GM18951 (cell line): ENCODE measurements around the gene C2orf92.

Experiments used
- POLR2A ChIP-seq: IDR thresholded peaks from 4 replicates; pipeline ENCODE4 v1.6.1; 2011; ENCODE audit warnings: mild to moderate bottlenecking; ENCODE audit not compliant: insufficient read length, insufficient read depth; ENCODE audit errors: extremely low read depth
- in situ Hi-C: fragments of 300-500 bp; cut with MboI; formaldehyde crosslinking; loops from one replicate; pipeline ENCODE4 v1.12.0; 2022; ENCODE audit warnings: low sequenced_read_pairs, mixed read lengths, inconsistent platforms; ENCODE audit not compliant: unreplicated experiment

The C2orf92 gene

DNA sequence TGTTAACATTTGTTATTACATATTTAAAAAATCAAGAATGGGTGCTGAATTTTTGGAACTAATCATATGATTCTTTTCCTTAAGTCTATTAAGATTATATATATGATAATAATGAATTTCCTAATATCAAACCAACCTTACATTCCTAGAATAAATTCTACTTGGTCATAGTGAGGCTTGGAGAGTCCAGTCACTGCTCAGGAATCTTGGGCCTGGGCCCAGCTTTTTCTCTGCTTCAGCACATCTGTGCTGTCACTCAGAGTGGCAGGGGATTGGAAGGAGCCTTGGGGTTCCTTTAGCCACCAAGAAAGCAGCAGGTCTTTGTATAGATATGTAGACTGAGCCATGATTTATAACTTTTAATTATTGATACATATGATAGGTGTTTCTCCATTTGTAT, 24.0 kb downstream of the C2orf92 start:
- no peak for TF ChIP-seq POLR2A
- in situ Hi-C loops: no loop called here

DNA sequence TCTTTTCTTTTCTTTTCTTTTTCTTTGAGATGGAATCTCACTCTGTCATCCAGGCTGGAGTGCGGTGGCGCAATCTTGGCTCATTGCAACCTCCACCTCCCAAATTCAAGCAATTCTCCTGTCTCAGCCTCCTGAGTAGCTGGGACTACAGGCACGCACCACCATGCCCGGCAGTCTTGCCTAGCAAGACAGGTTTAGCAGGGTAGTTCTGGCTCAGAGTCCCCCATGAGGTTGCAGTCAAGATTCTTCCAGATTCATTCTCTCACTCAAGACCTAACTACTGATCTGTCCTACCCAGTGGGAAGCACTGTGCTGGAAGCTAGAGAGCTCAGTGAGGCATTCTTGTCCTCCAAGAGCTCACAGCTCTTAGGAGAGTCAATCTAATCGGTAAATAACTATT, 26.2 kb downstream of the C2orf92 start:
- no peak for TF ChIP-seq POLR2A
- in situ Hi-C loops: no loop called here

DNA sequence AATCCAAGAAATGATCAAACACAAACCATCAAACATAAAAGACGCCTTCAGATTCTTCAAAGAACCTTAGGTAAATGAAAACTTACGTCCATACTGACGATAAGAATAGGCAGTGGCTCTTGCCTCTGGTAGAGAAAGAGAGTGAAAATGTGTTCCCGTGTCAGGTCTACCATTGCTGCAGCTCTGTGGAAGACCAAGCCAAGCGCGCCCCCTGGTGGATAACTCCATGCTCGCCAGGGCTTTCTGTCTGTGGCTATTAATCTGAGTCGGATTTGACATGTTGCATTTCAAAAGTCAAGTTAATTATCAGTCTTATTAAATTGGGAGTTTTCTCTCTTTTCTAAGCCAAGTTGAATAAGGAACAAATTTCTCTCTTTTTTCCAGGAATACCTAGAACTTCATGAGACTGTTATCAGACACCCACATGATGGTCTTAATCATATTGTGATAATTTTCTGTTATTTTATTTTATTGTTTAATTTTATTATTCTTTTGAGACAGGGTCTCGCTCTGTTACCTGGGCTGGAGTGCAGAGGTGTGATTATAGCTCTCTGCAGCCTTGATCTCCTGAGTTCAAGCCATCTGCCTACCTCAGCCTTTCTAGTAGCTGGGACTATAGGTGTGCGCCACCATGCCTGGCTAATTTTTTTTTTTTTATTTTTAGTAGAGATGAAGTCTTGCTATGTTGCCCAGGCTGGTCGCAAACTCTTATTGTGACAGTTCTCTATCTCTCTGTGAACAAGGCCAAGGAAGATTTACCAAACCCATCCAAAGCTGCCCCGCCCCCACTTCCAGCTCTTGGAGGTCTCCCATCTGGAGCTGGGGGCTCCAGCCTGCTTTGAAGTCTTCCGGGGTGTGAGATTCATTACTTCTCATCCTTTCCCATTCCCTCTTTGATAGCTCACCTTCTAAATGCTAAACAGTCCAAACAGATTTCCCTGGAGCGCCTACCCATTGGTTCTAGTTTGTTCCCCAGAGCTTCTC, 28.0 kb downstream of the C2orf92 start:
- TF ChIP-seq POLR2A: no peak
- in situ Hi-C loops: no loop called here

DNA sequence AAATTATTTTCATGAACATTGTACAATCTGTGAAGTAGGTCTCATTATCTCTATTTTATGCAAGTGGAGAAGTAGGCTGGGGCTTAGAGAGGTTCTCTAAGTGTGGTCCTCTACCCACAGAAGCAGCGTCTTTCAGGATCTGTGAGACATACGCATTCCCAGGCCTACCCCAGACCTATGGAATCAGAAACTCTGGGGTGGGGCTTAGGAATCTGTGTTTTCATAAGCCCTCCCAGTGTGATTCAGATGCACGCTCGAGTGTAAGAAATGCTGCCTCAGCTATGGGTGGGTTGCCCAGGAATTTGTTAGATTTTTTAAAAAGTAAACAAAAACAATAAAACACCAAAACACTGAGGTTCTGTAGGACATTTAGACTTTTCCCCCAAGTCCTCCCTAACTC, 29.0 kb downstream of the C2orf92 start:
- in situ Hi-C loops: no loop called here
- no peak for TF ChIP-seq POLR2A

DNA sequence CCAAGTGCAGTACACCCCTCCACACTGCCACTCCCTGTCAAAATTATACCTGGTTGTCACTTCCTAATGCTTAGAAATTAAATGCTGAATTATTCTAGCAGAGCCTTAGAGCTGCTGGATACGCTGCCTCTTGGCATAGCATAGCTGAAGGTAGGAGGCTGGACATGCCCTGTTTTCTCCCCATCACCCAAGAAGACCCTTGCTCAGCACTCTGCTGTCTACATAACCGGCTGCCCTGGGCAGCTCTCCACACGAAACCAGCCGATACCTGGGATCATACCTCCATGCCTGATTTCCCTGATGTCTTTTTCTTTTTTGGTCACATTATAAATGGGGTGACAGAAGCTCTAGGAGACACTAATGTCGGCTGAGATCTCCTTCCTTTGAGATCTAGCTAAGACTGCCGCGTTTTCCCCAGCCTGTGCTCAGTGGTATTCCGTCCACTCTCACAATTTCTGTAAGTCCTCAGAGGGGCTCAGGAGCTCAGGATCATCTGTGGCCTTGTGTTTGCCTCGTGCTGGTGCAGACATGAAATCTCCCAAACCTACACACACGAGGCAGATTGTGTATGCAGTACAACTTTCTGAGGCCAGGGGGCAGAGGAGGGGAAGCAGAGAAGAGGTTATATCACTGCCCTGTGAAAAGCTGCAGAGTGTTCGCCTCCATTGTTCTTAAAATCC, 30.4 kb downstream of the C2orf92 start:
- in situ Hi-C loops: no loop called here
- no peak for TF ChIP-seq POLR2A

DNA sequence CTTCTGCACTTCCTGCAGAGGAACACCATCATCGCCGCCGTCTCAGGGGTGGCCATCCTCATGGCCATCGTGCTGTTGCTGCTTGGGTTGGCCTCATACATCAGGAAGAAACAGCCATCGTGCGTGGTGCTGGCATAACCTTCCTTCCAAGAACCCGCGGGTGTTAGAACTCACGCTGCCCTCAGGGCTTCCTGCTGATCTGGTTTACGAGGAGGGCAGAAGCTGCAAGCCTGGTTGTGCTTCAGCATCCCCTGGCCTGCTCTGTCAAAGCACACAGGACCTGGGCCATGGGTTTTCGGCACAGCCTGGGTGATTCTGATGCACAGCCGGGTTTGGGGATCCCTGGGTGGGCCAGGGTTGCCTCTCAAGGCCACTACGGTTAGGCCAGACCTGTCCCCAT, 31.7 kb downstream of the C2orf92 start:
- no peak for TF ChIP-seq POLR2A
- in situ Hi-C loops: no loop called here

DNA sequence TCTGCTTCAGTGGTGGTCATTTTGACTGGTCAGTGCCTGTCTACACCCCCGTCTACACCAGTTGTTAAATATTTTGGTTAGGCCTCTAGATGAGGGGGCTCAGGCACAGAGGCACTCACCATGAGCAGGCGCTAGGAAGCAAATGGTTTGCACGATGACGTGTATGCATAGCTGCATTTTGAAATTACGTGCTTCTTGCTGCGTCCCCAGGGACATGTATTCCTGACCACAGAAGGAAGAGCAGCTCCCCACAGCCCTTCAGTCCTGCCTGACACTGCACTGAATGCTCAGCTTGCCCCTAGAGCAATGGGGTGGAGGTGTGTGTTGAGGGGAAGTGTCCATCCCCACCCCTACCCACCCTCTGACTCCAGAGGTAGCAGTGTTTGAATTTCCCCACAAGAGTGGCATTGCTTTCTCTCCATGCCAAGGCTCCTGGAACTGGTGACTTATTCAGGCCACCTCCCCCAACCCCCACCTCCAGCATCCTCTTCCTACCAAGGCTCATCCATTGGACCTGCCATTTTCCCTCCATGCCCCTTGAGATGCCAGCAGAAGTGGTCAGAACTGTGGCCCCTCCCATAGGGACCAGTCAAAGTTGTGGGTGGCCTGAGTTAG, 32.4 kb downstream of the C2orf92 start:
- in situ Hi-C loops: no loop called here
- no peak for TF ChIP-seq POLR2A

DNA sequence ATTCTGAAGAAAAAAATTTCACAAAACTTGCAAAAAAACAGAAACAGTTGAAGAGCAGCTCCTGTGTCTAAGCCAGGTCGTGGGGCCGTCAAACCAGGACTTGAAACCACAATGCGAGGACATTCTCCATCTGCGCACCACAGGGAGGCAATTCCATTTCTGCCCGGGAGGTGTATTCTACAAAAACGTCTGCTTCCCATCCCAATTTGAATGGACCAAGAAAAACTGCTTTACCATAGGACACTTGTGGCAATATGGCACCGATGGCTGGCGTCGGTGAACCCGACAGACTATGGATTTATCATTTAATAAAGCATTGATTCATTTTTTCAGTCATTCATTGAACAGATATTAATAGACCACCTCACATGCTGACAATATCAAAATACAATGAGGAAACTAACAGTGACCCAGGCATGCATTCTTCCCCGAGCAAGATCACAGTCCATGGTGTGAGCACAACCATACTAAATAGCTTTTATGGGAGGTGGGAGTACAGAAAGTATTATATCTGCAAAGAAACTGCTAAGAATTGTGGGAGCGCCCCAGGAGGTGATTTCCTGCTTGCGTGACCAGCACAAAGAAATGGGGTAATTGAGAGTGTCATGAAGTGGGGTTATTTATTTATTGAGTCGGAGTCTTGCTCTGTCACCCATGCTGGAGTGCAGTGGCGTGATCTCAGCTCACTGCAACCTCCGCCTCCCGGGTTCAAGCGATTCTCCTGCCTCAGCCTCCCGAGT, 33.4 kb downstream of the C2orf92 start:
- in situ Hi-C loops: no loop called here
- no peak for TF ChIP-seq POLR2A

DNA sequence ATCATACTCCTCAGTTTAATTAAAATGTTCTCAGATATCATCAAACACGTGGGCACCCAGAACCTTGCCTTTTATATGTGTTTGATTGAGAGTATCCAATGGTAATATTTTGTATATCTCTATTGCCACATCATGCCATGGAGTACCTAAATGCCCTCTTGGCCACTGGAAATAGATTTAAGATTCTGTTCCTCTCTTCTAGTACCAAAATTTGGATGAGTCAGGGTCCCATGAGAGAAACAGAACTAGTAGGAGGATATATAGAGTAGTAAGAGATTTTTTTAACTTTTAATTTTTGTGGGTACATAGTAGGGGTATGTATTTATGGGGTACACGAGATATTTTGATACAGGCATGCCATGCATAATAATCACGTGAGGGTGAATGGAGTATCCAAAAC, 34.2 kb downstream of the C2orf92 start:
- in situ Hi-C loops: no loop called here
- TF ChIP-seq POLR2A: no peak

DNA sequence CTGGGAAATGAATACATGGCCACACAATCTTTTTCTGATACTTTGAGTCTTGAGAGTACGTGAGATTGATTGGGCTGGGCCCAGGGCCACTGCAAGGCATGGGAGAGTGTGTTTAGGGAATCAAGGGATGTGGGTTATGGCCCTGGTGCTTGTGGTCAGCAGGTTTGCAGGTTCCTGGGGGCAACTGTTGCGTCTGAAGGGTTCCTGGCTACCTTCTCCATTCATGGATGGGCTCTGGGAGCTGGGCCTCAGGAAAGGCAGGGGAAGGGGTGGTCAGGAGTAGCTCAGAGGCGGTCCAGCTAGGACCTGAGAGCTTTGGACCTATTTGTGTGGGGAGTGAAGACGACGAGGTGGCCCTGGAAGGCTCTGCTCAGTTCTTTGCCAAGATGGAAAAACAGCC, 35.5 kb downstream of the C2orf92 start:
- no peak for TF ChIP-seq POLR2A
- in situ Hi-C loops: no loop called here

DNA sequence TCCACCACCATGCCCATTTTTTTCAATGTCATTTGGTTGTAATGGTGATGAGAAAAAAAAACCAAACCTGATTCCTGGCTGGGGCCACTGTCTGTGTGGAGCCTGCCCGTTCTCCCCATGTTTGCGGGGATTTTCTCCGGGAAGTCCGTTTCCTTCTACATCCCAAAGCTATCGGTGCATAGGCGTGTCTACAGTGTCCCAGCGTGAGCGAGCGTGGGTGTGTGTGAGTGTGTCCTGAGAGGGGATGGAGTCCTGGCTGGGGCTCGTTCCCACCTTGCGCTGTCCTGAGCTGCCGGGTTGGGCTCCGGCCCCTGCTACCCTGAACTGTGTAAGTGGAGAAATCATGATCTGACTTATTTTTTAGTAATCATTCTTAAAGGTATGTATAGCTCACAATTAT, 36.6 kb downstream of the C2orf92 start:
- TF ChIP-seq POLR2A: no peak

DNA sequence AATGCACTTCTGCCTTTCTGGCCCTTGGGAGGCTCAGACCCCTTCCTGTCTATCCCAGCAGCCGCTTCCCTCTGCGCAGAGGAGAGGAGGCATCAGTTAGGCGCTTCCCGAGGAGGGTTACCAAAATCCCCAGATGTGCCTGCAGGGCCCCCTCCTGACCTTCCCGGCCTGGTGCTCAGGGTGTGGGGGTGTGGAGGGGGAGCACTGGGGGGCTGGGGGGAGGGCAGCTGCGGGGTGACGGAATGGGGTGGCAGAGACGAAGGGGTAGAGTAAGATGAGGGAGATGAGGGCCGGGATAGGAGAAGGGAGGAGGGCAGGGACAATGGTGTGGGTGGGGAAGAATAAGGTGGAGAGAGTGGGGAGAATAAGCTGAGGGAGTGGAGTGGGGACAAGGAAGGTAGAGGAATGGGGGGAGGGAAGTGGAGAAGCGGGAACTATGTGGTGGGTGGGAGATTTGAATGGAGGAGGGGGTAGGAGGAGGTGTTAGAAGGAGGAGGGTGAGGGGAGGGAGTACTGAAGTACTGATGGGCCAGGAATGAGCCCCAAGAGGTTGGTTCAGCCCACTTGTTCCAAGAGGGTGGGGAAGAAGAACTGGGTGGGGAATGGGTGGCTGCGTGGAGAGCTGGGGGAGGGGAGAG, 37.3 kb downstream of the C2orf92 start:
- in situ Hi-C loops: no loop called here
- no peak for TF ChIP-seq POLR2A

More for the DNA sequence above, 36.6 kb downstream of the C2orf92 start:
- in situ Hi-C loops: no loop called here
